Prostate gland (tissue), 2 donors: ENCODE results near the gene TXNRD2. TPM values are rescaled to one million over a fixed set of nuclear protein-coding genes. Genes with fewer than 3 reads are reported as not detected.
A peak's percentile ranks its signal among the peaks of the same experiment; 100 is the strongest.

ENCODE experiments used
- DNase-seq: peaks from one replicate; pipeline ENCODE4 v3.0.0-alpha.2; 2019; ENCODE audit warnings: low spot score
- H3K27ac ChIP-seq, 2 donors: fragments of 200-600 bp; sonication (generic); 2 replicates each; pipeline ENCODE4 v1.5.1; 2017 to 2019
- H3K27me3 ChIP-seq: fragments of 200-600 bp; sonication (generic); replicated peaks from 2 replicates; pipeline ENCODE4 v1.5.1; 2019; ENCODE audit not compliant: insufficient read depth
- H3K36me3 ChIP-seq, 2 donors: fragments of 200-600 bp; sonication (generic); 1 replicate in 1 of 2; 2 replicates in 1 of 2; pipeline versions ENCODE4 v1.5.1 to v1.8.1; 2017 to 2019
- H3K4me1 ChIP-seq: fragments of 200-600 bp; sonication (generic); replicated peaks from 2 replicates; pipeline ENCODE4 v1.5.1; 2019
- H3K4me3 ChIP-seq, 2 donors: fragments of 200-600 bp; sonication (generic); 2 replicates each; pipeline ENCODE4 v1.5.1; 2017 to 2019
- H3K9me3 ChIP-seq: fragments of 200-600 bp; sonication (generic); 2 replicates; pipeline ENCODE4 v1.5.1; 2017
- POLR2A ChIP-seq: fragments of 450-650 bp; IDR thresholded peaks from one replicate; pipeline ENCODE4 v1.6.1; 2016; ENCODE audit warnings: antibody characterized with exemption, mild to moderate bottlenecking
- POLR2AphosphoS5 ChIP-seq: sonication (generic); formaldehyde crosslinking; IDR thresholded peaks from one replicate; pipeline ENCODE4 v1.6.1; 2017; ENCODE audit warnings: antibody characterized with exemption
- WGBS: methylation state at CpG from one replicate; pipeline ENCODE4 v1.1.5; 2018; 5-methylcytosine and 5-hydroxymethylcytosine counted together
- intact Hi-C: fragments of 100-400 bp; cut with DNase I; formaldehyde crosslinking; loops from one replicate; pipeline ENCODE4 v1.14.2; 2022
- total RNA-seq, 2 donors: library from RNA; depleted of rRNA; stranded (reverse); fragments of >200 nt; gene quantifications; one replicate each; pipeline ENCODE4 v1.1.0, GENCODE V29; 2016
- TF ChIP-seq, protein P1 (sequence below), 4 experiments: fragments of 200-600 bp in 2 of 4; fragments of 450-650 bp in 2 of 4; sonication (generic) in 2 of 4; IDR thresholded peaks; 1 replicate in 3 of 4; 2 replicates in 1 of 4; pipeline ENCODE4 v1.5.1; 2016 to 2019; ENCODE audit warnings: antibody characterized with exemption in 4 of 4, mild to moderate bottlenecking in 2 of 4, moderate library complexity in 2 of 4

Gene TXNRD2
- total RNA-seq, 2 donors from 2014 or later = 62.1 to 84.5 TPM

DNA sequence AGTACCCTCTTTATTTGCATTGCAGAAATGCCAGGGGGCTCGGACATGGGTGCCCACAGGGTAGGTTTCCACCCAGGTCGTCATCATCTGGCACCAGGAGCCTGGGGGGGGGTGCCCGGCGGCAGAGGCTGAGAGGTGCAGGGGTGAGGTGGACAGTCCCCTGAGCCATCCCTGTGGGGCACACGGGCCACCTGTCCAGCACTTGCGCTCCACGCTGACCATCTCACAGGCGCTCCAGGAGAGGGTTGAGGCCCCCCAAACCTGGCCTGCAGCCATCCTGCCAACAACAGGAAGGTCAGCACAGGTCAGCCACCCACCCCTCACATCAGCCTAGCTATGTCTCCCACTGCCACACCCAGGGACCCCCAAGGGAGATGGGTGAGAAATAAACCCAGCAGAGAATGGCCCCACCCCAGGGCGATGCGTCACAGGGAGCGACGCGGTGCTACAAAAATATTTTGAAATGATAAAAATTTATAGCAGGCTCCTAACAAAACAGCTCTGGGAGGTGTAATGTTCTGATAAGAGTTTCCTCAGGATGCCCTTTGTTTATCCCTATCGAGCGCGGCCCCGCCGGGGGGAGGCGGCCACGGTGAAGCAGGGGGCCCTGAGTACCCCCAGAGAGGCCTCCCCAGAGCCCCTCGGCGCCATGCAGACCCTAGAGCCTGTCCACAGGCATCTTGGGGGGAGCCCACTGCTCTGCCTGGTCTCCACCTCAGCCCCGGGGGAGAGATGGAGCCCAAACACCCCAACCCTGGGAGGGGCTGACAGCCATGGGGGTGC is 65.9 kb downstream of the TXNRD2 start:
- Histone ChIP-seq H3K36me3 (no peaks in the 10 kb centered on the region), H3K9me3 (no peaks in the 10 kb centered on the region), H3K27ac (peak overlapping the region; percentile 63 to 69), H3K4me1 (peaks cover 42% of the 10 kb centered on the region), H3K27me3 (no peaks in the 10 kb centered on the region), H3K4me3 (no peak overlapping the region)
- DNase-seq = no peak
- TF ChIP-seq, protein P1, sequence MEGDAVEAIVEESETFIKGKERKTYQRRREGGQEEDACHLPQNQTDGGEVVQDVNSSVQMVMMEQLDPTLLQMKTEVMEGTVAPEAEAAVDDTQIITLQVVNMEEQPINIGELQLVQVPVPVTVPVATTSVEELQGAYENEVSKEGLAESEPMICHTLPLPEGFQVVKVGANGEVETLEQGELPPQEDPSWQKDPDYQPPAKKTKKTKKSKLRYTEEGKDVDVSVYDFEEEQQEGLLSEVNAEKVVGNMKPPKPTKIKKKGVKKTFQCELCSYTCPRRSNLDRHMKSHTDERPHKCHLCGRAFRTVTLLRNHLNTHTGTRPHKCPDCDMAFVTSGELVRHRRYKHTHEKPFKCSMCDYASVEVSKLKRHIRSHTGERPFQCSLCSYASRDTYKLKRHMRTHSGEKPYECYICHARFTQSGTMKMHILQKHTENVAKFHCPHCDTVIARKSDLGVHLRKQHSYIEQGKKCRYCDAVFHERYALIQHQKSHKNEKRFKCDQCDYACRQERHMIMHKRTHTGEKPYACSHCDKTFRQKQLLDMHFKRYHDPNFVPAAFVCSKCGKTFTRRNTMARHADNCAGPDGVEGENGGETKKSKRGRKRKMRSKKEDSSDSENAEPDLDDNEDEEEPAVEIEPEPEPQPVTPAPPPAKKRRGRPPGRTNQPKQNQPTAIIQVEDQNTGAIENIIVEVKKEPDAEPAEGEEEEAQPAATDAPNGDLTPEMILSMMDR (IDR thresholded peaks at IDR 0.05) = no peak
- TF ChIP-seq POLR2AphosphoS5 (no peak), POLR2A (no peak)
- intact Hi-C loops = no loop called here
- WGBS = 71% methylated on average over 22 of the region's 23 CpGs

DNA sequence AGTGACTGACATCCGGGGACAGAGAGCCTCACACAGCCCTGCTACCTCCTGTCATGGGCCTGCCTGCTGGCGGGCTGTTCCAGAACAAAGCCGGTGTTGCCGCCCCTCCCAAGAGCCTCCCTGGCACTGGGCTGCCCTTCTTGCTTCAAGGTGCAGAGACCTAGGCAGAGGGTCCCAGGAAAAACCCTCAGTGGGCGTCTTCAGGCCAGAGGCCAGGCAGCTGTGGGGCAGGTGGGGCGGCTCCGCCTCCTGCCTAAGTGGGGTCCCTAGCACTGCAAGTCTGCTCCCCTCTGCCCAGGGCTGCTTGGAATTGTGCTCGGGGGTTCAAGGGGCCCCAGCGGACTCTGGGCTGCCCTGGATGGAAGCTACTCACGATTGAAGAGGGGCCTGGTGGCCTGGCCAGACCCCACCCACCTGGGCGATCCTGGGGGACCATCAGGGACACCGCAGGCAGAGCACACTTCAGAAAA is 66.5 kb downstream of the TXNRD2 start:
- Histone ChIP-seq H3K36me3 (no peaks in the 10 kb centered on the region), H3K4me3 (no peak overlapping the region), H3K27ac (peak overlapping the region; percentile 63 to 69), H3K4me1 (peaks cover 41% of the 10 kb centered on the region), H3K27me3 (no peaks in the 10 kb centered on the region), H3K9me3 (no peaks in the 10 kb centered on the region)
- DNase-seq = no peak
- TF ChIP-seq POLR2A (no peak), POLR2AphosphoS5 (no peak)
- TF ChIP-seq, protein P1 (IDR thresholded peaks at IDR 0.05) = no peak
- 68% methylated on average over 12 of the region's 12 CpGs for WGBS
- intact Hi-C loops = no loop called here

DNA sequence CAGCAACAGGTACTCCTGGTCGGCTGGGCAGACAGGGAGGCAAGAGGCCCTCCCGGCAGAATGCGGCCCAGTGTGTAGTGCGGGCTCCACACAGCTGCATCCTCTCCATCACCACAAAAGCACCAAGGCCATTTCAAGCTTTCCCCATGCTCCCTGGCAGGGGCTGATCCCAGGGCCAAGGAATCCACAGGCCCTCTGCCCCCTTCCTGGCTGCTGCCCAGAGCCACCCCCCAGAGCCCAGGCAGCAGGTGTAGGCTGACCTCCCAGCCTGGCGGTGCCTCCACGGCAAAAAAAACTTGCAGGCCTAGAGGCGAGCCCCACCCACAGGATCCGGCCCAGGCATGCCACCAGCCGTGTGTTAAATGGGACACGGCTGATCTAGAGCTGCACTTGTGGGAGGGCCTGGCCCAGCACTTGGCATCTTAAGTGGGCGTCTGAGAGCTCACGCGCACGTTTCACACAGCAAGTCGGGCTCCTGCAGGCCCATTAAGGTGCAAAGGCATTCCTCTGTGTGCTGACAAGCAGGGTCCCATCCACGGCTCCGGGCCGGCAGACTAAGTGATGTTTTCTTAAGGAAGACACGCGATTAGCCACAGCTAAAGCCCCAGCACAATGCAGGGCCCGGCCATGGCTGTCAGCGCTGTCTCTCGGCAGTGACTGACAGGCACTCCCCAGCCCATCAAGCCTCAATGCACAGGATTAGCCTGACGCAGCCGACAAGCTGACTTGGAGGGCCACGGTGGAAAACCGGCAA is 67.1 kb downstream of the TXNRD2 start:
- H3K4me1 ChIP-seq = peaks cover 35% of the 10 kb centered on the region
- intact Hi-C loops = no loop called here
- H3K9me3 ChIP-seq = no peaks in the 10 kb centered on the region
- peak; percentile 36 for TF ChIP-seq POLR2AphosphoS5
- TF ChIP-seq, protein P1 (IDR thresholded peaks at IDR 0.05) = no peak
- DNase-seq = peak; percentile 73
- 44% methylated on average over 26 of the region's 27 CpGs for WGBS
- H3K36me3 ChIP-seq = no peaks in the 10 kb centered on the region
- no peaks in the 10 kb centered on the region for H3K27me3 ChIP-seq
- H3K4me3 ChIP-seq = no peak overlapping the region
- H3K27ac ChIP-seq = peak overlapping the region; percentile 63 to 69

DNA sequence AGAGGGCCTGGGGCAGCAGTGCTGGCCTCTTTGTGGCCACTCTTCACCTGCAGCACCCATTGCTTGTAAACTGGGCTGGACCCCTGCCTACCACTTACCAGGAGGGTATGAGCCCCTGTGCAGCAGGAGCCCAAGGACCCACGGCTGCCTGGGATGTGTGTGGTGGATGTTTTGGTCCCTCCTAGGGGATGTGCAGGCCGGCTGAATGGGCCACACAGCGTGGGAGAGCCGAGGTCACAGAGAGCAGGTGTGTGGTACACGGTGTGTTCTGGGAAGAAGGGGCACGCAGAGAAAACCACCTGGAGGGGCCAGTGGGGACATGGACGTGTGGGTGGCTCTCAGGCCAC is 67.7 kb downstream of the TXNRD2 start:
- 71% methylated on average over 7 of the region's 7 CpGs for WGBS
- peaks cover 35% of the 10 kb centered on the region for H3K4me1 ChIP-seq
- TF ChIP-seq, protein P1 (IDR thresholded peaks at IDR 0.05) = no peak
- no peak for TF ChIP-seq POLR2AphosphoS5
- TF ChIP-seq POLR2A = no peak
- H3K27me3 ChIP-seq = no peaks in the 10 kb centered on the region
- no peaks in the 10 kb centered on the region for H3K9me3 ChIP-seq
- H3K4me3 ChIP-seq = no peak overlapping the region
- DNase-seq = no peak
- intact Hi-C loops = no loop called here
- no peaks in the 10 kb centered on the region for H3K36me3 ChIP-seq
- H3K27ac ChIP-seq = peak overlapping the region; percentile 63 to 69
